Measurements from ENCODE around the gene PSTPIP1. TPM values are rescaled to one million over a fixed set of nuclear protein-coding genes. Genes with fewer than 3 reads are reported as not detected.

PSTPIP1 gene
- total RNA-seq, 1 donor from 2014 or later: not detected

GRCh38 chr15:77027697-77028450 is 32.9 kb downstream of the PSTPIP1 start:
- Histone ChIP-seq H3K27ac (ENCODE audit: low read depth, low read length) (no peak overlapping the region), H3K79me2 (ENCODE audit: insufficient read depth, low read length) (no peaks in the 10 kb centered on the region), H3K36me3 (ENCODE audit: insufficient read depth, low read length) (no peaks in the 10 kb centered on the region), H3K9ac (ENCODE audit: low read length) (no peak overlapping the region), H2AFZ (ENCODE audit: low read depth, low read length) (peak overlapping the region; percentile 69), H3K4me3 (ENCODE audit: insufficient read depth, low read depth, low read length) (peak overlapping the region; percentile 29), H3K4me1 (ENCODE audit: insufficient read depth, low read length) (peaks cover under 1% of the 10 kb centered on the region), H4K20me1 (ENCODE audit: insufficient read depth, low read length) (no peaks in the 10 kb centered on the region), H3K4me2 (ENCODE audit: low read length) (peak overlapping the region; percentile 79), H3K9me3 (ENCODE audit: insufficient read depth, low read depth, low read length) (no peaks in the 10 kb centered on the region), H3K27me3 (ENCODE audit: insufficient read depth, low read length) (no peaks in the 10 kb centered on the region)
- Mint-ChIP-seq H3K27me3 (ENCODE audit: low read depth, unreplicated experiment) (peaks cover 21% of the 10 kb centered on the region), H3K36me3 (ENCODE audit: low read depth, unreplicated experiment) (no peaks in the 10 kb centered on the region), H3K9me3 (ENCODE audit: unreplicated experiment) (no peaks in the 10 kb centered on the region), H3K4me3 (ENCODE audit: unreplicated experiment) (no peak overlapping the region), H3K4me1 (ENCODE audit: low read depth, unreplicated experiment) (no peaks in the 10 kb centered on the region), H3K27ac (ENCODE audit: unreplicated experiment) (no peak overlapping the region)
- no peak for FAIRE-seq
- no peak for TF ChIP-seq EZH2 (IDR thresholded peaks at IDR 0.05; ENCODE audit: insufficient read depth, low read length)
- TF ChIP-seq, protein P1, sequence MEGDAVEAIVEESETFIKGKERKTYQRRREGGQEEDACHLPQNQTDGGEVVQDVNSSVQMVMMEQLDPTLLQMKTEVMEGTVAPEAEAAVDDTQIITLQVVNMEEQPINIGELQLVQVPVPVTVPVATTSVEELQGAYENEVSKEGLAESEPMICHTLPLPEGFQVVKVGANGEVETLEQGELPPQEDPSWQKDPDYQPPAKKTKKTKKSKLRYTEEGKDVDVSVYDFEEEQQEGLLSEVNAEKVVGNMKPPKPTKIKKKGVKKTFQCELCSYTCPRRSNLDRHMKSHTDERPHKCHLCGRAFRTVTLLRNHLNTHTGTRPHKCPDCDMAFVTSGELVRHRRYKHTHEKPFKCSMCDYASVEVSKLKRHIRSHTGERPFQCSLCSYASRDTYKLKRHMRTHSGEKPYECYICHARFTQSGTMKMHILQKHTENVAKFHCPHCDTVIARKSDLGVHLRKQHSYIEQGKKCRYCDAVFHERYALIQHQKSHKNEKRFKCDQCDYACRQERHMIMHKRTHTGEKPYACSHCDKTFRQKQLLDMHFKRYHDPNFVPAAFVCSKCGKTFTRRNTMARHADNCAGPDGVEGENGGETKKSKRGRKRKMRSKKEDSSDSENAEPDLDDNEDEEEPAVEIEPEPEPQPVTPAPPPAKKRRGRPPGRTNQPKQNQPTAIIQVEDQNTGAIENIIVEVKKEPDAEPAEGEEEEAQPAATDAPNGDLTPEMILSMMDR (IDR thresholded peaks at IDR 0.05; ENCODE audit: insufficient read depth, low read depth, low read length): no peak
- DNase-seq (ENCODE audit: low read depth): no peak

DNA sequence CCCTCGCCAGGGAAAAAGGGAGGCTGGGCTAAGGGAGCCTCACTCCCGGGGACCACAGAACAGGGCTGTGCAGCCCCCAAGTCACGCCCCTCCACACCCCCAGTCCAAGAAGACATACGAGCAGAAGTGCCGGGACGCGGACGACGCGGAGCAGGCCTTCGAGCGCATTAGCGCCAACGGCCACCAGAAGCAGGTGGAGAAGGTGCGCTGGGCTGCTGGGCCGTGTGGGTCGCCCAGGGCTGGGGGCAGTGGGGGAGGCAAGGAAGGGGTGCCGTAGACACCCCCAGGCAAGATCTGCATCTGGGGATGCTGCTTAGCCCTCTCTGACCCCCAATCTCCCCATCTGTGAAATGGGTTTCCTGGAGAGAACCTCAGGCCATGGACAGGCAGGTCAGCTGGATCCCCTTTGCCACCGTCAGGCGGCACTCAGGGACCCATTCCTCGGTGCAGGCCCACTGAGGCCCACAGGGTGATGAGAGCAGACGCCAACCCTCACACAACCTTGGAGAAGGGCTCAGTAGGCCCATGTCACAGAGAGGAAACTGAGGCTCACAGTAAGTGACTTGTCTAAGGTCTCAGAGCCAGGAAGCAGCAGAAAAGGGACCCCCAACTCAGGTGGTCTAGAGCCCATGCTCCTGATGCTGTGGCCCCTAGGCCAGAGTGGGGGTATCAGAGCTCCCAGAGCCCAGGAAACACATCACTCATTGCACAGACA is 33.7 kb downstream of the PSTPIP1 start:
- no peaks in the 10 kb centered on the region for H3K36me3 ChIP-seq (ENCODE audit: insufficient read depth, low read length)
- FAIRE-seq: no peak
- no peaks in the 10 kb centered on the region for H3K9me3 ChIP-seq (ENCODE audit: insufficient read depth, low read depth, low read length)
- no peaks in the 10 kb centered on the region for H3K27me3 ChIP-seq (ENCODE audit: insufficient read depth, low read length)
- H3K36me3 Mint-ChIP-seq (ENCODE audit: low read depth, unreplicated experiment): no peaks in the 10 kb centered on the region
- H3K4me3 Mint-ChIP-seq (ENCODE audit: unreplicated experiment): no peak overlapping the region
- peak overlapping the region; percentile 79 for H3K4me2 ChIP-seq (ENCODE audit: low read length)
- H3K4me1 Mint-ChIP-seq (ENCODE audit: low read depth, unreplicated experiment): no peaks in the 10 kb centered on the region
- H3K9me3 Mint-ChIP-seq (ENCODE audit: unreplicated experiment): no peaks in the 10 kb centered on the region
- H3K4me3 ChIP-seq (ENCODE audit: insufficient read depth, low read depth, low read length): peak overlapping the region; percentile 29
- no peaks in the 10 kb centered on the region for H3K79me2 ChIP-seq (ENCODE audit: insufficient read depth, low read length)
- H3K27ac ChIP-seq (ENCODE audit: low read depth, low read length): no peak overlapping the region
- peak overlapping the region; percentile 69 for H2AFZ ChIP-seq (ENCODE audit: low read depth, low read length)
- no peak overlapping the region for H3K9ac ChIP-seq (ENCODE audit: low read length)
- peaks cover 21% of the 10 kb centered on the region for H3K27me3 Mint-ChIP-seq (ENCODE audit: low read depth, unreplicated experiment)
- no peaks in the 10 kb centered on the region for H3K4me1 ChIP-seq (ENCODE audit: insufficient read depth, low read length)
- no peak overlapping the region for H3K27ac Mint-ChIP-seq (ENCODE audit: unreplicated experiment)
- TF ChIP-seq, protein P1 (IDR thresholded peaks at IDR 0.05; ENCODE audit: insufficient read depth, low read depth, low read length): no peak
- no peak for TF ChIP-seq EZH2 (IDR thresholded peaks at IDR 0.05; ENCODE audit: insufficient read depth, low read length)
- no peak for DNase-seq (ENCODE audit: low read depth)
- no peaks in the 10 kb centered on the region for H4K20me1 ChIP-seq (ENCODE audit: insufficient read depth, low read length)
